ENCODE measurements around the gene VPS16. TPM values are rescaled to one million over a fixed set of nuclear protein-coding genes. Genes with fewer than 3 reads are reported as not detected.

VPS16 gene
- total and polyA plus RNA-seq, 2 of the 13 experiments (the other 11 are each of a cell fraction or from before 2014, with no cell fraction given): 34.2 to 35.4 TPM

DNA sequence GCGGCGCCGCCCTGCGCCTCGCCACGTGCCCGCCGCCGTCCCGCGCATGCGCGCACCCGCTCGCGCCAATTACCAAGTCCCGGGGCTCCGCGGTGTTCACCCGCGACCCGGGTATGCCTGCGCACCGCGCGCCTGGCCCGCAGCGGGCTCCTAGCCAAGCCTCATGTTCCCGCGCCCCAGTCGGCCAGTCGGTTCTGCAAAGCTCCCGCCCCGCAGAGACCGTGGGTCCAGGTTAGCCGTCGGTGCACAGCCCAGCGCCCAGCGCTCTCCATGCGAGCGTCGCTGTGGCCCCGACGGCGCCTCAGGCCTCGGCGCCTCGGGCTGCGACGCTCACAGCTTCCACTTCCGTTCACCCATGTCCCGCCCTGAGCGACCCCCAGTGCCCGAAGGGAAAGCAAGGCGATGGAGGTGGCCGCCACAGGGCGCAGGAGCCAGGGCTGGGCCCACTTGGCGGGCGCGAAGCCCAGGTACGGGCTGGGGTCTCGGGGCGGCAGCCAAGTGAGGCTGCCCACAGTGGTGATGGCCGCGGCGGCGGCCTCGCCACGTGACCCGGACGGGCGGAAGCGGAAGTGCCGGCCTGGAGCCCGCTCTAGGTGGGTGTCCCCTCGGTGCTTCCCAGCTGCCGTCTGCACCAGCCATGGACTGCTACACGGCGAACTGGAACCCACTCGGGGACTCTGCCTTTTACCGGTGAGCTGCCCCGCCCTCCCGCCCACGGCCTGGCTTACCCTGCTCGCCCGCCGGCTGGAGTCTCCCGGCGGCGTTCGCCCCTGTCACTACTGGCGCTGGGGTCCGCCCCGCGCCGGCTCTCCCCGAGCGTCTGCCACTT is at the start of gene VPS16, which contains the start of gene PCED1A (continued):
- TF ChIP-seq ZNF850 (CRISPR knock-in tag; conservative IDR thresholded peaks at IDR 0.05) (peak; percentile 74; the same call in 1 of the 2 replicates), ZFP82 (CRISPR knock-in tag; IDR thresholded peaks at IDR 0.05; ENCODE audit: borderline replicate concordance) (peak; percentile 99), ZNF224 (CRISPR knock-in tag; IDR thresholded peaks at IDR 0.05) (peak; percentile 75), ZNF724P (CRISPR knock-in tag; IDR thresholded peaks at IDR 0.05; ENCODE audit: borderline replicate concordance) (peak; percentile 95; the same call in 1 of the 2 replicates), ZFP41 (CRISPR knock-in tag; IDR thresholded peaks at IDR 0.05; ENCODE audit: borderline replicate concordance) (peak; percentile 74), SNAI1 (CRISPR knock-in tag; IDR thresholded peaks at IDR 0.05; ENCODE audit: borderline replicate concordance) (peak; percentile 72), HNF4G (IDR thresholded peaks at IDR 0.05; ENCODE audit: borderline replicate concordance, low read depth, low read length) (peak; percentile 15; the same call in 1 of the 2 replicates), HNF4G (CRISPR knock-in tag; IDR thresholded peaks at IDR 0.05; ENCODE audit: borderline replicate concordance, low read depth) (no peak; the same call in 1 of the 2 replicates), ZNF713 (CRISPR knock-in tag; IDR thresholded peaks at IDR 0.05) (peak; percentile 99), ZNF556 (CRISPR knock-in tag; IDR thresholded peaks at IDR 0.05; ENCODE audit: borderline replicate concordance) (peak; percentile 95), NFIC (IDR thresholded peaks at IDR 0.05; ENCODE audit: low read length) (0 out of 2 replicates have a peak, but pooled peaks have one; percentile 44), ZSCAN30 (CRISPR knock-in tag; IDR thresholded peaks at IDR 0.05) (no peak), ZNF746 (CRISPR knock-in tag; IDR thresholded peaks at IDR 0.05) (peak; percentile 86), ZNF619 (CRISPR knock-in tag; IDR thresholded peaks at IDR 0.05) (peak; percentile 92; the same call in 1 of the 2 replicates), ZNF670 (CRISPR knock-in tag; IDR thresholded peaks at IDR 0.05; ENCODE audit: borderline replicate concordance) (peak; percentile 97), ZZZ3 (CRISPR knock-in tag; IDR thresholded peaks at IDR 0.05; ENCODE audit: borderline replicate concordance) (peak; percentile 69), ZNF703 (CRISPR knock-in tag; IDR thresholded peaks at IDR 0.05; ENCODE audit: borderline replicate concordance) (peak; percentile 91), POLR2A (IDR thresholded peaks at IDR 0.05; ENCODE audit: insufficient read depth in 1 of 2, low read depth in 2 of 2, low read length in 2 of 2) (peak; percentile 89 to 93)
- TF ChIP-seq, protein P1, sequence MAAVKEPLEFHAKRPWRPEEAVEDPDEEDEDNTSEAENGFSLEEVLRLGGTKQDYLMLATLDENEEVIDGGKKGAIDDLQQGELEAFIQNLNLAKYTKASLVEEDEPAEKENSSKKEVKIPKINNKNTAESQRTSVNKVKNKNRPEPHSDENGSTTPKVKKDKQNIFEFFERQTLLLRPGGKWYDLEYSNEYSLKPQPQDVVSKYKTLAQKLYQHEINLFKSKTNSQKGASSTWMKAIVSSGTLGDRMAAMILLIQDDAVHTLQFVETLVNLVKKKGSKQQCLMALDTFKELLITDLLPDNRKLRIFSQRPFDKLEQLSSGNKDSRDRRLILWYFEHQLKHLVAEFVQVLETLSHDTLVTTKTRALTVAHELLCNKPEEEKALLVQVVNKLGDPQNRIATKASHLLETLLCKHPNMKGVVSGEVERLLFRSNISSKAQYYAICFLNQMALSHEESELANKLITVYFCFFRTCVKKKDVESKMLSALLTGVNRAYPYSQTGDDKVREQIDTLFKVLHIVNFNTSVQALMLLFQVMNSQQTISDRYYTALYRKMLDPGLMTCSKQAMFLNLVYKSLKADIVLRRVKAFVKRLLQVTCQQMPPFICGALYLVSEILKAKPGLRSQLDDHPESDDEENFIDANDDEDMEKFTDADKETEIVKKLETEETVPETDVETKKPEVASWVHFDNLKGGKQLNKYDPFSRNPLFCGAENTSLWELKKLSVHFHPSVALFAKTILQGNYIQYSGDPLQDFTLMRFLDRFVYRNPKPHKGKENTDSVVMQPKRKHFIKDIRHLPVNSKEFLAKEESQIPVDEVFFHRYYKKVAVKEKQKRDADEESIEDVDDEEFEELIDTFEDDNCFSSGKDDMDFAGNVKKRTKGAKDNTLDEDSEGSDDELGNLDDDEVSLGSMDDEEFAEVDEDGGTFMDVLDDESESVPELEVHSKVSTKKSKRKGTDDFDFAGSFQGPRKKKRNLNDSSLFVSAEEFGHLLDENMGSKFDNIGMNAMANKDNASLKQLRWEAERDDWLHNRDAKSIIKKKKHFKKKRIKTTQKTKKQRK (IDR thresholded peaks at IDR 0.05; ENCODE audit: low read length): no peak
- TF ChIP-seq, protein P2, sequence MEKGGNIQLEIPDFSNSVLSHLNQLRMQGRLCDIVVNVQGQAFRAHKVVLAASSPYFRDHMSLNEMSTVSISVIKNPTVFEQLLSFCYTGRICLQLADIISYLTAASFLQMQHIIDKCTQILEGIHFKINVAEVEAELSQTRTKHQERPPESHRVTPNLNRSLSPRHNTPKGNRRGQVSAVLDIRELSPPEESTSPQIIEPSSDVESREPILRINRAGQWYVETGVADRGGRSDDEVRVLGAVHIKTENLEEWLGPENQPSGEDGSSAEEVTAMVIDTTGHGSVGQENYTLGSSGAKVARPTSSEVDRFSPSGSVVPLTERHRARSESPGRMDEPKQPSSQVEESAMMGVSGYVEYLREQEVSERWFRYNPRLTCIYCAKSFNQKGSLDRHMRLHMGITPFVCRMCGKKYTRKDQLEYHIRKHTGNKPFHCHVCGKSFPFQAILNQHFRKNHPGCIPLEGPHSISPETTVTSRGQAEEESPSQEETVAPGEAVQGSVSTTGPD (CRISPR knock-in tag; IDR thresholded peaks at IDR 0.05): no peak
- TF ChIP-seq, protein P3, sequence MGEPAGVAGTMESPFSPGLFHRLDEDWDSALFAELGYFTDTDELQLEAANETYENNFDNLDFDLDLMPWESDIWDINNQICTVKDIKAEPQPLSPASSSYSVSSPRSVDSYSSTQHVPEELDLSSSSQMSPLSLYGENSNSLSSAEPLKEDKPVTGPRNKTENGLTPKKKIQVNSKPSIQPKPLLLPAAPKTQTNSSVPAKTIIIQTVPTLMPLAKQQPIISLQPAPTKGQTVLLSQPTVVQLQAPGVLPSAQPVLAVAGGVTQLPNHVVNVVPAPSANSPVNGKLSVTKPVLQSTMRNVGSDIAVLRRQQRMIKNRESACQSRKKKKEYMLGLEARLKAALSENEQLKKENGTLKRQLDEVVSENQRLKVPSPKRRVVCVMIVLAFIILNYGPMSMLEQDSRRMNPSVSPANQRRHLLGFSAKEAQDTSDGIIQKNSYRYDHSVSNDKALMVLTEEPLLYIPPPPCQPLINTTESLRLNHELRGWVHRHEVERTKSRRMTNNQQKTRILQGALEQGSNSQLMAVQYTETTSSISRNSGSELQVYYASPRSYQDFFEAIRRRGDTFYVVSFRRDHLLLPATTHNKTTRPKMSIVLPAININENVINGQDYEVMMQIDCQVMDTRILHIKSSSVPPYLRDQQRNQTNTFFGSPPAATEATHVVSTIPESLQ (CRISPR knock-in tag; conservative IDR thresholded peaks at IDR 0.05): no peak
- TF ChIP-seq, protein P4, sequence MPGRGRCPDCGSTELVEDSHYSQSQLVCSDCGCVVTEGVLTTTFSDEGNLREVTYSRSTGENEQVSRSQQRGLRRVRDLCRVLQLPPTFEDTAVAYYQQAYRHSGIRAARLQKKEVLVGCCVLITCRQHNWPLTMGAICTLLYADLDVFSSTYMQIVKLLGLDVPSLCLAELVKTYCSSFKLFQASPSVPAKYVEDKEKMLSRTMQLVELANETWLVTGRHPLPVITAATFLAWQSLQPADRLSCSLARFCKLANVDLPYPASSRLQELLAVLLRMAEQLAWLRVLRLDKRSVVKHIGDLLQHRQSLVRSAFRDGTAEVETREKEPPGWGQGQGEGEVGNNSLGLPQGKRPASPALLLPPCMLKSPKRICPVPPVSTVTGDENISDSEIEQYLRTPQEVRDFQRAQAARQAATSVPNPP (CRISPR knock-in tag; IDR thresholded peaks at IDR 0.05): peak; percentile 98

All from HepG2 (cell line).